D721Med (cell line): ENCODE results near the gene ETV6.

Experiments used
- DNase-seq: peaks from one replicate; pipeline ENCODE4 v3.0.0; 2011; ENCODE audit warnings: low spot score; ENCODE audit not compliant: insufficient read length
- FAIRE-seq: peaks from 2 replicates; lab custom pipeline; 2011; peaks lifted over from hg19 to GRCh38; lab: Jason Lieb, UNC
- CTCF ChIP-seq: IDR thresholded peaks from 2 replicates; pipeline ENCODE4 v1.5.1; 2012; ENCODE audit warnings: mild to moderate bottlenecking, control low read depth; ENCODE audit not compliant: insufficient read depth; ENCODE audit errors: missing control alignments

Gene ETV6

GRCh38 chr12:11732023-11732422, 82.5 kb downstream of the ETV6 start:
- FAIRE-seq, result no peak
- TF ChIP-seq CTCF, result no peak
- DNase-seq, result no peak

DNA sequence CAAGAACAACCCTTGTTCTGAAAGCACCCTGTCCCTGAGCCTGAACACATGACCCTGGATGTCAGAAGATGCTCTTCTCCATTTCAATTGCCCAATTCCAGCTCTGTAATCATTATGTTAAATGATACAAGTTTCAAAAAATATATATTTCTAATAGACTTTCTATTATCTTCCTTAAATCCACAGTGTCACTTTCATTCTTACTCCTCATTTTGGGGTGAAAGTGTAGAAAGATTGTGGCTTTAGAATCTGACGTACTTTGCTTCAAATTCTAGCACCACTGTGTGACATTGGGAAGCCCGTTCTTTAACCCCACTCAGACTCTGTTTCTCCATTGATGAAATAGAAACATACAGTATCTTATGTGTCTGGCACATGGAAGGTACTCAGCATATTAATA, 83.2 kb downstream of the ETV6 start:
- DNase-seq, result no peak
- no peak for FAIRE-seq
- TF ChIP-seq CTCF, result no peak

DNA sequence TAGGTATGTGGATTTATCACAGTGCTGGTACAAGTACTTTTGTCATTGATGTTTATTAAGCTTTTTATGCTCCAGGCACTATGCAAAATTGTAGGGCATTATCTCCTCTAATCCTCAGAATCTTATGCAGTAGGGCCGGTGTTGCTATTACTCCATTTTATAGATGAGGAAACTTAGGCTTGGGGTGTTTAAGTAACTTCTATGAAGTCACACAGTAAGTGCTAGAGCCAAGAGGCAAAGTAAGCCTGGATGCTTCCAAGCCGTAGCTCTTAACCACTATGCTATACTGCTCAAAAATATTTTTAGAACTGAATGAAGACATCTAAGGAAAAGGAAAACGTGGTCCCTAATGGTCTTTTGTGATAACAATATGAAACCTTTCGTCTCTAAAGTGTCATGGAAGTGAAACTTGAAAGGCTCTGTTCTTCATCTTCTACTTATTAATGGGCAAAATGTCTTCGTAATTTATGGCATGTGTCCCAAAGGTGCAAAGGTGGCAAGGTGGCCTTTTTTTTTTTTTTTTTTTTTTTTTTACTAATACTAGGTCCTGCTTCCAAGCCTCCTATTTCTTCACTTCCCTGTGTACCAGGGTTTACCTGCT, 85.2 kb downstream of the ETV6 start:
- DNase-seq (no peak), FAIRE-seq (no peak)
- no peak for TF ChIP-seq CTCF

- no peak for FAIRE-seq
- no peak for TF ChIP-seq CTCF
- no peak for DNase-seq
These were observed 89.0 kb downstream of the ETV6 start for GRCh38 chr12:11738450-11738849.

GRCh38 chr12:11739980-11740577, 90.6 kb downstream of the ETV6 start:
- TF ChIP-seq CTCF, result no peak
- FAIRE-seq (no peak), DNase-seq (no peak)

- DNase-seq, result no peak
- no peak for TF ChIP-seq CTCF
- FAIRE-seq, result no peak
These were observed 92.1 kb downstream of the ETV6 start for GRCh38 chr12:11741434-11742092.
